Measurements from ENCODE around the gene PHKA2. TPM values are rescaled to one million over a fixed set of nuclear protein-coding genes. Genes with fewer than 3 reads are reported as not detected.

Gene PHKA2
- total RNA-seq, 2 experiments from 2014 or later = 19.8 to 20.7 TPM

DNA sequence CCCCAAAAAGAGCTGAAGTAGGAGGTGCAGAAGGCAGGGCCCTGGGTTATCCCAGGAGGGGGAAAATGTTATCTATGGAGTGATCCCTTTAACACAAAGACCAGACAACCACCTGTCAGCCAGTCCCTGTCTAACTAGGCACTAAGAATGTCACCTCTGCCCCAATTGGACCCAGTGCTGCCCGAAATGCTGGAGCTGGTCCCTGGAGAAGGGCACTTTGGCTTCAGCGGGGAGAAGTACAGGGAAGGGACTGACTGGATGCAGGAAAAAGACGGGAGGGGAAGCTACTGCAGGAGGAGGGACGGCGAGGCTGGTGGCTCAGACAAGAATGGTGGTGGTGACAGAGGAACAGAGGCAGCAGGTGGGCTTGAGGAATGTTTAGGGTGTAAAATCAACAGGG, 17.3 kb downstream of the PHKA2 start:
- Mint-ChIP-seq H3K9me3 (no peaks in the 10 kb centered on the region), H3K36me3 (ENCODE audit: low read depth) (peaks cover 2% of the 10 kb centered on the region), H3K4me3 (no peak overlapping the region), H3K27me3 (ENCODE audit: low read depth) (no peaks in the 10 kb centered on the region), H3K27ac (no peak overlapping the region), H3K4me1 (ENCODE audit: low read depth) (peaks cover 19% of the 10 kb centered on the region)
- CTCF ChIA-PET = no interaction called here
- DNase-seq = no peak
- intact Hi-C loops (cut with micrococcal nuclease) = no loop called here

DNA sequence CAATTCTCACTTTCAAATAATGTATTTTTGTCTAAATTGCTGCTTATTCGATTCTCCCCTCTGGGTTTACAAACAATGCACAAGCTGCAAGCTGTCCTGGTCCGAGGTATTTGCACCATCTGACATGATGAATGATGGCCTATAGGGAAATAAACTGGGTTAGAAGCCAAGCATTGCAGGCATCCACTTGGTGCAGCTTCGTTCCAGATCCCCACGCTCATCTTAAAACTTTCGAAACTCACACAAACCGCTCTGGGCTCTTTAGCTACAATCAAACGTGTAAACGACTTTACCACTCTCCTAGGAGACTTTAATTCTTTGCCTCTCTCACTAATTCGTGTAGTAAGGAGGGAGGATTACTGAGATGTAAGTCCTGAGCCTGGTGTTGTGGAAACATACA, 19.0 kb downstream of the PHKA2 start:
- Mint-ChIP-seq H3K36me3 (ENCODE audit: low read depth) (peaks cover 4% of the 10 kb centered on the region), H3K9me3 (no peaks in the 10 kb centered on the region), H3K4me3 (no peak overlapping the region), H3K27me3 (ENCODE audit: low read depth) (no peaks in the 10 kb centered on the region), H3K4me1 (ENCODE audit: low read depth) (peaks cover 26% of the 10 kb centered on the region), H3K27ac (no peak overlapping the region)
- DNase-seq = no peak
- intact Hi-C loops (cut with micrococcal nuclease) = no loop called here
- CTCF ChIA-PET = no interaction called here

DNA sequence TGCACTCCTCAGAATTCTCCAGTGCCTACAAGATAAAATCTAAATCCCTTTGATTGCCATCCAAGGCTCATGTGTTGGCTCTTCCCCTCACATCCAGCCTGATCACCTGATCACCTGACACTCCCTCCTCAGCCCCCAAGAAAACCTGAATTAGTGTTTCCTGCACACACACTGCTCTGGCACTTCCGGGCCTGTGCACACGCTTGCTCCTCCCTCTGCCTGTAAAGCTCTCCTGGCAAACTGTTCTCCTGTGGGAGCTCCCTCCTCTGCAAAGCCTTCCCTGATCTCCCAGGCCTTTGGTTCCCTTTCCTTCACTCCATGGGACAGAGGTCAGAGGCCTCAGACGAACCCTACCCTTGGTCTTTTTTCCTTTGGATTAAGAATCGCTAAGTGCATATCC, 19.9 kb downstream of the PHKA2 start:
- intact Hi-C loops (cut with micrococcal nuclease) = no loop called here
- no peak for DNase-seq
- Mint-ChIP-seq H3K27me3 (ENCODE audit: low read depth) (no peaks in the 10 kb centered on the region), H3K4me3 (no peak overlapping the region), H3K36me3 (ENCODE audit: low read depth) (peaks cover 4% of the 10 kb centered on the region), H3K4me1 (ENCODE audit: low read depth) (peaks cover 26% of the 10 kb centered on the region), H3K9me3 (no peaks in the 10 kb centered on the region), H3K27ac (no peak overlapping the region)
- CTCF ChIA-PET = no interaction called here

DNA sequence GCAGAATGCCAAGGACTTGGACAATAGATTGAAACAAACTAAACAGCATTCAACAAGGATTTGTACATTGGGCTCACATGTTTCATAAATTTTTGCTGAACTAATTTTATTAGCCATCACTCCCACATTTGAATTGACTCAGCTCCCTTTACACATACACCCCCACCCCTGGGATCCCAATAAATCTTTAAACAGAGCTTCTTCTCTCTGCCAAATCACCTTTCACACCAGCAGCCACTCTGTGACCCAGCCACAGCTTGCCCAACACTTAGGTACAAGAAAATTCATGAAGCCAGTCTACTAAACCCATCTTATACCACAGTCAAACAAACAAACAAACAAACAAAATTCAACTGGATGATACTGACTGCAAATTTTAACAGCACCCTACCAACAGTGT, 21.6 kb downstream of the PHKA2 start:
- Mint-ChIP-seq H3K36me3 (ENCODE audit: low read depth) (peaks cover 4% of the 10 kb centered on the region), H3K4me3 (no peak overlapping the region), H3K27me3 (ENCODE audit: low read depth) (no peaks in the 10 kb centered on the region), H3K27ac (no peak overlapping the region), H3K4me1 (ENCODE audit: low read depth) (peaks cover 26% of the 10 kb centered on the region), H3K9me3 (no peaks in the 10 kb centered on the region)
- intact Hi-C loops (cut with micrococcal nuclease) = no loop called here
- CTCF ChIA-PET = no interaction called here
- DNase-seq = no peak

DNA sequence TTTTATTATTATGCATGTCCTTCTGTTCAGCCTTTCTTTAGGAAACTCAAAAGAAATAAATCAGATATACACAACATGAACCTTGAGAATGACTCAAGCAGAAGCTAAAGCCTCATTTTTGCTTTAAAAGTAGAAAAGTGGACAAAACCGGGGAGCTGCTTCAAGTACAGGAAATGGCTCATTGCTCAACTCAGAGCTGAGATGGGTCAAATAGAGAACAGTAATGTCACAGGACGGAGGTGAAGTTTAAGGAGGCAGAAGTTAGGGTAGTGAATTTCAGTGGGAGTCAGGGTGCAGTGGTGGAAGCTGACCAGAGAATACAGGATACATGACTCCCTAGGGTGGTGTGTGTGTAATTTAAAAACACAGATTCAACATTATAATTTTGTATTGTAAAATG, 22.2 kb downstream of the PHKA2 start:
- CTCF ChIA-PET = interaction anchor here (0.7 kb wide), 1 partner anchor 24 kb away, joined by 5 read pairs; no protein-coding TSS in a partner anchor
- Mint-ChIP-seq H3K4me1 (ENCODE audit: low read depth) (peaks cover 26% of the 10 kb centered on the region), H3K9me3 (no peaks in the 10 kb centered on the region), H3K4me3 (no peak overlapping the region), H3K36me3 (ENCODE audit: low read depth) (peaks cover 4% of the 10 kb centered on the region), H3K27me3 (ENCODE audit: low read depth) (no peaks in the 10 kb centered on the region), H3K27ac (no peak overlapping the region)
- no peak for DNase-seq
- intact Hi-C loops (cut with micrococcal nuclease) = no loop called here

DNA sequence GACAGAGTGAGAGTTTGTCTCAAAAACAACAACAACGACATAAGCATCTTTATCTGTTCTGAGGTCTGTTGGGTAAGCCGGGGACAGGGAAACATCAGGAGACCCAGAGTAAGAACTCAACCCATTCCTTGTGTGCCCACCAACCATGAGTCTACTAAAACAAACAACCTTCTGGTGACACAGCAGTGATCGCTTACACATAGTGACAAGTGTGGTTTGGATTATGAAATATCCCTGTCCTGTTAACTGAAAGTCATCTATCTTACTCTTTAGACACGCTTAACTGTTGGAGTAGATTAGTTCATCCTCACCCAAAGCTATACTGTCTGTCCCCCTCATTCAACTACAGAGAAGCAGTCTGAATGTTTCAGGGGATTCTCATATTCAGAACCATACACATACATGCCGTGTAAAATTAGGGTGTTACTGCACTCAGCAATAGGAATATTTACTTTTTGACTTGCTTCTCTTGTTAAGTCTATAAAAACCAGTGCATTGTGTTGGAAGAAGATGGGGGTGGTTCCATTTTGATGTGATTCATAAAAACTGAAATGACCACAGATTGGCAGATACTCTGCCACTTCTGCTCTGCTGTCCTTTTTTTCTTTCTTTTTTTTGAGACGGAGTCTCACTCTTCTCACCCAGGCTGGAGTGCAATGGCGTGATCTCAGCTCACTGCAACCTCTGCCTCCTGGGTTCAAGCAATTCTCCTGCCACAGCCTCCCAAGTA, 27.4 kb downstream of the PHKA2 start:
- CTCF ChIA-PET = no interaction called here
- no peaks in the 10 kb centered on the region for H3K9me3 Mint-ChIP-seq
- no peak for DNase-seq
- H3K36me3 Mint-ChIP-seq (ENCODE audit: low read depth) = peaks cover 4% of the 10 kb centered on the region
- H3K27me3 Mint-ChIP-seq (ENCODE audit: low read depth) = no peaks in the 10 kb centered on the region
- intact Hi-C loops (cut with micrococcal nuclease) = no loop called here
- no peak overlapping the region for H3K27ac Mint-ChIP-seq
- H3K4me1 Mint-ChIP-seq (ENCODE audit: low read depth) = peaks cover 18% of the 10 kb centered on the region
- H3K4me3 Mint-ChIP-seq = no peak overlapping the region

DNA sequence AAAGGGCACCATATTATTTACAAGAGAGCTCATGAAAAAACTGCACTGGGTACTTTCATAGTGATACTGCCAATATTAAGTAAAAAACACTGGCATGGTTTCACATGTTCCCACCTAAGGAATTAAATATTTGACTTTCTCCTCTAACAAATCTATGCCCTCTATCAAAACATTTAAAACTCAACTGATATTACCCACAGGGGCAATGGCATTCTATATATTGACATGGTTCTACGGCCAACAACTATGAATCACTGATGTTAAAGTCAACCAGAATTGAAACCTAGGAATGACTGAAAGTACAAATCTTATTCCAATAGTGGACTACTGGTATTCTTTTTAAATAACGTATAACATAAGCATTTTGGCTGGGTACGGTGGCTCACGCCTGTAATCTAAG, 28.2 kb downstream of the PHKA2 start:
- DNase-seq = no peak
- H3K9me3 Mint-ChIP-seq = no peaks in the 10 kb centered on the region
- H3K27me3 Mint-ChIP-seq (ENCODE audit: low read depth) = no peaks in the 10 kb centered on the region
- H3K4me1 Mint-ChIP-seq (ENCODE audit: low read depth) = peaks cover 17% of the 10 kb centered on the region
- H3K27ac Mint-ChIP-seq = no peak overlapping the region
- peaks cover 5% of the 10 kb centered on the region for H3K36me3 Mint-ChIP-seq (ENCODE audit: low read depth)
- no peak overlapping the region for H3K4me3 Mint-ChIP-seq
- intact Hi-C loops (cut with micrococcal nuclease) = no loop called here
- CTCF ChIA-PET = no interaction called here

DNA sequence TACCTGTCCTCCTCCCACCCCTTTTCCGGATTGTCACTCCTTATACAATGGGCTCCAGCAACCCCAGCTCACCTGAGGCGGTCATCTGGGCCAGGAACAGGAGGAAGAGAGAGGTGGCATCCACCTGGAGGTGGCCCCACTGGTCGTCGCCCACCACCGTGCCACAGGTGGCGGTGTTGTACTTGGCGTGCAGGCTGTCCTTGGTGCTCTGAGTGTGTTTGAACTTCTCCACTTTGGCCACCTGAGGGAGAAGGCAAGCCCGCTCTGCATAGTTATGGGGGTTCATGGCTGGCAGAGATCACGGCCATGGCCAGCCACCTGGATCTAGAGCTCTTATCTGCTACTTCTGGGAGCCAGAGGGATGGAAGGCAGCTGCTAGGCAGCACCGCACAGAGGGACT, 32.9 kb downstream of the PHKA2 start:
- no peak overlapping the region for H3K27ac Mint-ChIP-seq
- no peaks in the 10 kb centered on the region for H3K27me3 Mint-ChIP-seq (ENCODE audit: low read depth)

DNA sequence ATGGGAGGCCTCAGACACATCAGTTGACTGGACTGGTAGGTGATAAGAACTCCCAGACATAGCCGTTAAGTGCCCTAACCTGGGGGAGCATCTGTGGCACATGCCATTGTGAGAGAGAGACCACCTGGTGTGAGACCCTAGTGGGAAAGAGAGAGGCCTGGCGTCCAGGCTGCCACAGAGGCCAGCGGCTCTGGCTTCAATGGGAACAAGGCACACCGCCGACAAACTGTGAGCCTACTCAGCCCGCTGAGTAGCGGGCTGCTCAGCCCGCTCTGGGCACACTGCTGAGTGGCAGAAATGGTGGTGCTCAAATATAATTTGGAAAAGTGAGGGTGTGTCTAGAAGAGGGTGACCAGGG, 34.0 kb downstream of the PHKA2 start:
- CTCF ChIA-PET = no interaction called here
- no peak for DNase-seq
- no peak overlapping the region for H3K4me3 Mint-ChIP-seq
- no peaks in the 10 kb centered on the region for H3K9me3 Mint-ChIP-seq
- no peak overlapping the region for H3K27ac Mint-ChIP-seq
- H3K27me3 Mint-ChIP-seq (ENCODE audit: low read depth) = no peaks in the 10 kb centered on the region
- H3K36me3 Mint-ChIP-seq (ENCODE audit: low read depth) = peaks cover 5% of the 10 kb centered on the region
- intact Hi-C loops (cut with micrococcal nuclease) = no loop called here
- peaks cover 8% of the 10 kb centered on the region for H3K4me1 Mint-ChIP-seq (ENCODE audit: low read depth)

More for the DNA sequence above, 32.9 kb downstream of the PHKA2 start:
- no peaks in the 10 kb centered on the region for H3K9me3 Mint-ChIP-seq
- H3K36me3 Mint-ChIP-seq (ENCODE audit: low read depth) = peaks cover 5% of the 10 kb centered on the region
- intact Hi-C loops (cut with micrococcal nuclease) = no loop called here
- CTCF ChIA-PET = no interaction called here
- DNase-seq = no peak
- H3K4me3 Mint-ChIP-seq = no peak overlapping the region
- H3K4me1 Mint-ChIP-seq (ENCODE audit: low read depth) = peaks cover 12% of the 10 kb centered on the region

DNA sequence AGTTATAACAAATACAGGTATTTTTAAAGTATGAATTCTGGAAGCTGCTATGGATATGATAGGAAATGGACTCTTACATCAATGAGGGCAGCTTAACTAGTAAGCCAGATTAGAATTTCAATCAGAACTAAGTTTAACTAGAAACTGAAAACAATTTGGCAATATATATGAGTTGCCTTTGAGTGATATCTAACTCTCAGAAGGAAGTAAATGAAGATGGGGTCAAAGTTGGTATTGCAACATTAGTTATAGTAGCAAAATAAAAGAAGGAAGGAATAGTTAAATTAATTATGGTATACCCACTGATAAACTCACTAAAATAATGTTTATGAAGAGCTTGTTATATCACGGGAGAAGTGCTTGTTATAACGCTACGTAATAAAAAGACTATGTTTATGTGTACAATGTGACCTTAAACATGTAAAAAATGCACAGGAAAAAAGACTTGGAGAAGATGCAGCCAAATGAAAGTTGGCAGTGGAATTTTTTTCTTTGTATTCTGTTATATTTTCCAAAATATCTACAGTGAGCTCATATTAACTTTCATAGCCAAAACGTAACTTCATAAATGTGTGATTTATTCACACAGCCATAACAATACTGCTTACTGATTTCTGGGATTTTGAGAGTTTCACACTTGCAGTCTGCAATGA, 34.5 kb downstream of the PHKA2 start:
- DNase-seq = no peak
- Mint-ChIP-seq H3K9me3 (no peaks in the 10 kb centered on the region), H3K4me1 (ENCODE audit: low read depth) (peaks cover 4% of the 10 kb centered on the region)

DNA sequence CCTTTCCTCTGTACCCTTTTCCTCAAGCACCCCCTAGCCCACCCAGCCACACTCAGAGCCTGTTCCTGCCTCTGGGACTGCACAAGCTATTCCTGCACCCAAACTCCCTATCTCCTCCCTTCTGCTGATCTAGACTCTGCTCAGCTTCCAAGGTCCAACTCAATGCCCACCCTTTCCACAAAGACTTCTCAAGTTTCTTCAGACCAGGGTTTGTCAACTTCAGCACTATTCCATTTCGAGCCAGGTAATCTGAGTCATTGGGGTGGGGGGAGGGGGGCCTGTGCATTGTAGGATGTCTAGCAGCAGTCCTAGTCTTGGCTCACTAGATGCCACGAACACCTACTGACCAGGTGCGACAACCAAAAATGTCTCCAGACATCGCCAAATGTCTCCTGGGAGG, 37.3 kb downstream of the PHKA2 start:
- Mint-ChIP-seq H3K27ac (no peak overlapping the region), H3K36me3 (ENCODE audit: low read depth) (peaks cover 9% of the 10 kb centered on the region), H3K4me3 (no peak overlapping the region), H3K27me3 (ENCODE audit: low read depth) (no peaks in the 10 kb centered on the region), H3K4me1 (ENCODE audit: low read depth) (no peaks in the 10 kb centered on the region), H3K9me3 (no peaks in the 10 kb centered on the region)
- no peak for DNase-seq
- intact Hi-C loops (cut with micrococcal nuclease) = no loop called here
- CTCF ChIA-PET = no interaction called here

More for the DNA sequence above, 34.5 kb downstream of the PHKA2 start:
- H3K27ac Mint-ChIP-seq = no peak overlapping the region
- no peaks in the 10 kb centered on the region for H3K27me3 Mint-ChIP-seq (ENCODE audit: low read depth)
- no peak overlapping the region for H3K4me3 Mint-ChIP-seq
- H3K36me3 Mint-ChIP-seq (ENCODE audit: low read depth) = peaks cover 5% of the 10 kb centered on the region
- intact Hi-C loops (cut with micrococcal nuclease) = no loop called here
- CTCF ChIA-PET = no interaction called here

DNA sequence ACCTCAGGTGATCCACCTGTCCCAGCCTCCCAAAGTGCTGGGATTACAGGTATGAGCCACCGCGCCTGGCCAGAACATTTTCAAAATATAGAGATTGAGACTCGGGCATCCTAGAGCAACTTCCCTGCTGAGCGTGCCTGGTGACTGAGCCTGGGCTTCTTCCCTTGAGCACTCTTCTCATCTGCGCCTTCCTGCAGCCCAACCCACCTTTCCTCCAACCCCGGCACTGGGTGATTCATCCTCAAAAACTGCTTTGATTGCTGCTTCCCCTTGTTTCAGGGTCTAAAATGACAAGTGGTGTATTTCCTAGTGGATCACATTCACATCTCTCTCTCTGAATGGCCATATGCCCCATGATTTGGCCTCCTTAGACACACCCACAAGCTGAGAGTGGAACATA, 37.8 kb downstream of the PHKA2 start:
- no peak for DNase-seq
- intact Hi-C loops (cut with micrococcal nuclease) = no loop called here
- Mint-ChIP-seq H3K27me3 (ENCODE audit: low read depth) (no peaks in the 10 kb centered on the region), H3K4me3 (no peak overlapping the region), H3K36me3 (ENCODE audit: low read depth) (peaks cover 9% of the 10 kb centered on the region), H3K4me1 (ENCODE audit: low read depth) (no peaks in the 10 kb centered on the region), H3K27ac (no peak overlapping the region), H3K9me3 (no peaks in the 10 kb centered on the region)
- CTCF ChIA-PET = no interaction called here

DNA sequence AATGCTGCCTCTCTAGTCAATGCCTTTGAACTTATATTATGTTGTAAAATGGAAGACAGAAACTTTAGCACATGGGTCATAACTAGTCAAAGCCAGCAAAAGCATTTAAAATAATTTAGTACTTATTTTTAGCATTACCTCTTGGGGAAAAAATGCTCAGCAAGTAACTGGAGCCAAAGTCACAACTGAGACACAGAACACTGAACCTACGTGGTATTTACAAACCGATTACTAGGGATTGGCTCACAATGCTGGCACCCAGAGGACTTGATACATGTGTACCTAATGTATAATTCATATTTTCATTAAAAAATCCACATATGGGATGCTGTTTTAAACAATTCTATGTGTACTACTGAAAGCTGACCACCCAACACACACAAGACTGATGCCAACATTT, 38.4 kb downstream of the PHKA2 start:
- Mint-ChIP-seq H3K36me3 (ENCODE audit: low read depth) (peaks cover 9% of the 10 kb centered on the region), H3K4me3 (no peak overlapping the region), H3K4me1 (ENCODE audit: low read depth) (no peaks in the 10 kb centered on the region), H3K27me3 (ENCODE audit: low read depth) (no peaks in the 10 kb centered on the region), H3K9me3 (no peaks in the 10 kb centered on the region), H3K27ac (no peak overlapping the region)
- intact Hi-C loops (cut with micrococcal nuclease) = no loop called here
- CTCF ChIA-PET = no interaction called here
- no peak for DNase-seq
